H9 (cell line): ENCODE data around the gene IMMP1L. TPM values are rescaled to one million over a fixed set of nuclear protein-coding genes. Genes with fewer than 3 reads are reported as not detected.
"Not testable (repeated sequence)": the region's sequence is repeated elsewhere in the genome, so short reads cannot be mapped to it uniquely, and the experiment has no call there.

ENCODE experiments used
- DNase-seq: peaks from one replicate; pipeline ENCODE4 v3.0.0-alpha.2; 2017
- H2AFZ ChIP-seq: one replicate; pipeline ENCODE4 v1.6.1; 2013; ENCODE audit warnings: mild to moderate bottlenecking, low read length, control low read depth, moderate library complexity
- H2AK5ac ChIP-seq: 2 replicates; pipeline ENCODE4 v1.6.1; 2013; ENCODE audit warnings: low read length, control low read depth, mixed read lengths; ENCODE audit not compliant: insufficient read length
- H2BK120ac ChIP-seq: one replicate; pipeline ENCODE4 v1.6.1; 2013; ENCODE audit warnings: low read depth, mild to moderate bottlenecking, low read length, control low read depth, inconsistent platforms; ENCODE audit not compliant: poor library complexity, severe bottlenecking
- H2BK12ac ChIP-seq: 2 replicates; pipeline ENCODE4 v1.6.1; 2013; ENCODE audit warnings: low read length, control low read depth, mixed read lengths, low read depth; ENCODE audit not compliant: insufficient read length
- H2BK15ac ChIP-seq: 2 replicates; pipeline ENCODE4 v1.6.1; 2013; ENCODE audit warnings: low read depth, low read length, control low read depth
- H2BK20ac ChIP-seq: one replicate; pipeline ENCODE4 v1.6.1; 2013; ENCODE audit warnings: low read depth, mild to moderate bottlenecking, low read length, control low read depth, inconsistent platforms; ENCODE audit not compliant: poor library complexity, severe bottlenecking
- H2BK5ac ChIP-seq: 2 replicates; pipeline ENCODE4 v1.6.1; 2013; ENCODE audit warnings: low read length, control low read depth, mixed read lengths; ENCODE audit not compliant: insufficient read length
- H3K14ac ChIP-seq: 2 replicates; pipeline ENCODE4 v1.6.1; 2013; ENCODE audit warnings: low read length, control low read depth; ENCODE audit not compliant: insufficient read depth
- H3K18ac ChIP-seq: 2 replicates; pipeline ENCODE4 v1.6.1; 2013; ENCODE audit warnings: low read depth, mild to moderate bottlenecking, mixed read lengths, low read length, control low read depth; ENCODE audit not compliant: insufficient read length
- H3K23ac ChIP-seq: 2 replicates; pipeline ENCODE4 v1.6.1; 2013; ENCODE audit warnings: low read length, control low read depth, mixed read lengths, low read depth; ENCODE audit not compliant: insufficient read length
- H3K23me2 ChIP-seq: 2 replicates; pipeline ENCODE4 v1.6.1; 2013; ENCODE audit warnings: low read depth, mild to moderate bottlenecking, mixed read lengths, low read length, control low read depth; ENCODE audit not compliant: insufficient read length, poor library complexity, severe bottlenecking
- H3K27ac ChIP-seq: 2 replicates; pipeline ENCODE4 v1.5.1; 2013; ENCODE audit warnings: low read length, control low read depth, mixed read lengths, low read depth; ENCODE audit not compliant: insufficient read length
- H3K27me3 ChIP-seq: 2 replicates; pipeline ENCODE4 v1.6.1; 2013; ENCODE audit warnings: low read length, control low read depth, inconsistent platforms; ENCODE audit not compliant: insufficient read depth
- H3K4ac ChIP-seq: 2 replicates; pipeline ENCODE4 v1.6.1; 2013; ENCODE audit warnings: low read depth, mild to moderate bottlenecking, control low read depth, inconsistent platforms, low read length, moderate library complexity
- H3K4me1 ChIP-seq: 2 replicates; pipeline ENCODE4 v1.6.1; 2013; ENCODE audit warnings: low read length, control low read depth, inconsistent platforms; ENCODE audit not compliant: insufficient read depth
- H3K4me2 ChIP-seq: 2 replicates; pipeline ENCODE4 v1.6.1; 2013; ENCODE audit warnings: low read length, control low read depth, mixed read lengths; ENCODE audit not compliant: insufficient read length, insufficient read depth
- H3K56ac ChIP-seq: 2 replicates; pipeline ENCODE4 v1.6.1; 2013; ENCODE audit warnings: low read depth, mild to moderate bottlenecking, mixed read lengths, low read length, control low read depth; ENCODE audit not compliant: insufficient read length
- H3K79me1 ChIP-seq: 2 replicates; pipeline ENCODE4 v1.6.1; 2013; ENCODE audit warnings: low read depth, mild to moderate bottlenecking, moderate library complexity, low read length, control low read depth, inconsistent platforms; ENCODE audit not compliant: insufficient read depth, poor library complexity, severe bottlenecking
- H3K79me2 ChIP-seq: 2 replicates; pipeline ENCODE4 v1.6.1; 2013; ENCODE audit warnings: low read length, control low read depth, inconsistent platforms; ENCODE audit not compliant: insufficient read depth
- H3K9ac ChIP-seq: 2 replicates; pipeline ENCODE4 v1.6.1; 2013; ENCODE audit warnings: low read length, control low read depth, mixed read lengths; ENCODE audit not compliant: insufficient read length; ENCODE audit errors: extremely low read depth
- H3K9me3 ChIP-seq: one replicate; pipeline ENCODE4 v1.6.1; 2013; ENCODE audit warnings: low read depth, low read length, inconsistent platforms; ENCODE audit not compliant: control insufficient read depth
- H3T11ph ChIP-seq: one replicate; pipeline ENCODE4 v1.6.1; 2013; ENCODE audit warnings: mild to moderate bottlenecking, low read length, control low read depth, inconsistent platforms
- H4K20me1 ChIP-seq: one replicate; pipeline ENCODE4 v1.6.1; 2013; ENCODE audit not compliant: control insufficient read depth, insufficient read length, insufficient read depth
- H4K5ac ChIP-seq: 2 replicates; pipeline ENCODE4 v1.6.1; 2013; ENCODE audit warnings: low read depth, mild to moderate bottlenecking, mixed read lengths, low read length, control low read depth; ENCODE audit not compliant: insufficient read length
- H4K8ac ChIP-seq: replicated peaks from 2 replicates; pipeline ENCODE4 v1.6.1; 2013; ENCODE audit warnings: low read length, control low read depth, mixed read lengths, low read depth; ENCODE audit not compliant: insufficient read length
- H4K91ac ChIP-seq: 2 replicates; pipeline ENCODE4 v1.6.1; 2013; ENCODE audit warnings: low read depth, mild to moderate bottlenecking, moderate library complexity, mixed read lengths, low read length, control low read depth; ENCODE audit not compliant: insufficient read length
- H3K27ac Mint-ChIP-seq, 3 experiments: 2 replicates in 2 of 3; 3 replicates in 1 of 3; pipeline ENCODE4 v1.8.0; 2020 to 2021; ENCODE audit warnings: mixed read lengths in 3 of 3, mild to moderate bottlenecking in 1 of 3, moderate library complexity in 1 of 3
- H3K27me3 Mint-ChIP-seq: 2 replicates; pipeline ENCODE4 v1.8.0; 2021; ENCODE audit warnings: low read depth, mild to moderate bottlenecking, moderate library complexity, mixed read lengths
- H3K36me3 Mint-ChIP-seq, 3 experiments: 2 replicates in 2 of 3; 3 replicates in 1 of 3; pipeline ENCODE4 v1.8.0; 2020 to 2021; ENCODE audit warnings: low read depth in 3 of 3, mixed read lengths in 3 of 3; ENCODE audit not compliant: insufficient read depth in 1 of 3
- H3K4me1 Mint-ChIP-seq, 2 experiments: 2 replicates each; pipeline ENCODE4 v1.8.0; 2020; ENCODE audit warnings: mixed read lengths in 2 of 2
- H3K4me3 Mint-ChIP-seq, 2 experiments: 2 replicates in 1 of 2; 3 replicates in 1 of 2; pipeline ENCODE4 v1.8.0; 2020 to 2021; ENCODE audit warnings: mild to moderate bottlenecking in 2 of 2, mixed read lengths in 2 of 2, moderate library complexity in 1 of 2
- H3K9me3 Mint-ChIP-seq, 2 experiments: 2 replicates in 1 of 2; 3 replicates in 1 of 2; pipeline ENCODE4 v1.8.0; 2020; ENCODE audit warnings: mild to moderate bottlenecking in 2 of 2, mixed read lengths in 2 of 2, moderate library complexity in 1 of 2
- CTCF ChIP-seq: fragments of 200-600 bp; sonication (generic); conservative IDR thresholded peaks from 3 replicates; pipeline ENCODE4 v1.8.0; 2021; ENCODE audit warnings: antibody characterized with exemption, mild to moderate bottlenecking
- WGBS: extraction: QIAGEN DNeasy Blood & Tissue Kit; methylation state at CpG from one replicate; pipeline ENCODE4 v1.1.7; 2013; ENCODE audit warnings: missing lambda C conversion rate, low lambda C conversion rate, mixed read lengths; ENCODE audit not compliant: insufficient read length; ENCODE audit errors: extremely low coverage; 5-methylcytosine and 5-hydroxymethylcytosine counted together
- total RNA-seq: library from RNA; stranded (reverse); gene quantifications from 2 replicates; pipeline ENCODE4 v1.2.1, GENCODE V29; 2021

The IMMP1L gene
- total RNA-seq, 1 experiment from 2014 or later, result 27.0 TPM

DNA sequence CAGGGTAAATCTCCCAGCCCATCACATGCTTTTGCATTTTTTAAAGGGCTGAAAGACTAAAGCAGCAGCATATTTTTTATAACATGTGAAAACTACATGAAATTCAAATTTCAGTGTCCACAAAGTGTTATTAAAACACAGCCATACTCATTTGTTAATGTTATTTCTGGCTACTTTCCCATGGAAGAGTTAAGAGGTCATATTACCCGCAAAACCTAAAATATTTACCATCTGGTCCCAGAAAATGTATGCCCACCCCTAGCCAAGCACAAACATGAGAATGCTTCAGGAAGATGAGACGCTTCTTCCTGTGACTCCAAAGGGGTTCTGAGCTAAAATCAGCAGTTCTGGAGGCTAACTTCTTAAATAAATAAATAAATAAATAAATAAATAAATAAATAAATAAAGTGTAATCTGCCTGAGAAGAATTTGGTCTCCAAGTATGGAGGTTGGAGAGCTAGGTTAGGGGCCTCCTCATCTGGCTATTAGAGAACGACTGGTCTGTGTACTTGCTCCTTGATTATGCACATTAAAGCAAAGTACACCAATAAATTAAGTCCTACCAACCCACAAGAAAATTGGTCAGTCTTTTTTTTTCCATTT is 9.7 kb downstream of the IMMP1L start:
- Histone ChIP-seq H4K8ac (no peak overlapping the region), H3K9me3 (no peaks in the 10 kb centered on the region), H2AK5ac (no peak overlapping the region), H3K4ac (no peak overlapping the region), H3K79me1 (peaks cover 6% of the 10 kb centered on the region), H4K20me1 (no peaks in the 10 kb centered on the region), H3K79me2 (peaks cover 4% of the 10 kb centered on the region; the same call in 1 of the 2 replicates), H3T11ph (no peak overlapping the region), H3K4me1 (no peaks in the 10 kb centered on the region), H3K18ac (no peak overlapping the region), H3K4me2 (no peak overlapping the region), H2BK120ac (no peak overlapping the region), H2BK20ac (no peak overlapping the region), H3K27me3 (no peaks in the 10 kb centered on the region), H3K23me2 (no peaks in the 10 kb centered on the region), H2BK12ac (no peak overlapping the region), H2BK15ac (no peak overlapping the region), H3K27ac (no peak overlapping the region), H4K91ac (no peak overlapping the region), H3K9ac (no peak overlapping the region), H3K23ac (no peak overlapping the region), H2AFZ (no peak overlapping the region), H4K5ac (no peak overlapping the region), H3K14ac (no peak overlapping the region), H2BK5ac (no peak overlapping the region), H3K56ac (no peak overlapping the region)
- TF ChIP-seq CTCF, result no peak
- no CpG with 5 or more reads among the region's 3 CpGs for WGBS
- Mint-ChIP-seq H3K4me3 (no peak overlapping the region), H3K9me3 (peaks cover 10 to 12% of the 10 kb centered on the region in 2 experiments), H3K36me3 (peaks cover 15 to 26% (median 17%) of the 10 kb centered on the region in 3 experiments), H3K4me1 (peaks cover 2% of the 10 kb centered on the region in 2 experiments; a peak in 1 of 4 replicates), H3K27ac (0 out of 7 replicates have a peak overlapping the region, but pooled peaks of 1 of the 3 experiments have one; percentile 43), H3K27me3 (no peaks in the 10 kb centered on the region)
- no peak for DNase-seq

- not testable (repeated sequence) for H3K4me1 ChIP-seq, H2AK5ac ChIP-seq, H3K56ac ChIP-seq, H3K79me2 ChIP-seq, H3K79me1 ChIP-seq, DNase-seq, H3K18ac ChIP-seq, H2AFZ ChIP-seq, H3K27ac Mint-ChIP-seq, H3K14ac ChIP-seq, H2BK15ac ChIP-seq, H4K8ac ChIP-seq, H3K4me3 Mint-ChIP-seq, H4K91ac ChIP-seq, H4K20me1 ChIP-seq, H3K27me3 ChIP-seq, H3K23ac ChIP-seq, H4K5ac ChIP-seq, H3K27ac ChIP-seq, H3K23me2 ChIP-seq, H3K9me3 ChIP-seq, H2BK120ac ChIP-seq, H2BK12ac ChIP-seq, H3K4me2 ChIP-seq, H3T11ph ChIP-seq, H3K9ac ChIP-seq, H3K4ac ChIP-seq, H2BK20ac ChIP-seq, H2BK5ac ChIP-seq, H3K27me3 Mint-ChIP-seq
- WGBS, result no CpG with 5 or more reads among the region's 4 CpGs
- peaks cover 34 to 40% (median 36%) of the 10 kb centered on the region in 3 experiments for H3K36me3 Mint-ChIP-seq
- peaks cover 11 to 17% of the 10 kb centered on the region in 2 experiments for H3K4me1 Mint-ChIP-seq
- H3K9me3 Mint-ChIP-seq, result peaks cover 18 to 26% of the 10 kb centered on the region in 2 experiments
Measured at GRCh38 chr11:31493762-31494161, 15.7 kb downstream of the IMMP1L start.
